NCI-H2107 treated with DMSO at 0.1 percent for 48 hours (cell line): ENCODE data around the gene TBC1D19.

Experiments used
- DNase-seq: peaks from one replicate; lab custom pipeline; 2025; ENCODE audit not compliant: unreplicated experiment; lab: John Stamatoyannopoulos, UW

TBC1D19 gene

GRCh38 chr4:26729027-26729426 is 145.1 kb downstream of the TBC1D19 start:
- no peak for DNase-seq

GRCh38 chr4:26729547-26729946 is 145.7 kb downstream of the TBC1D19 start:
- DNase-seq = no peak

- DNase-seq = no peak
Measured at GRCh38 chr4:26731351-26732035, 147.6 kb downstream of the TBC1D19 start.

GRCh38 chr4:26732356-26732755 is 148.5 kb downstream of the TBC1D19 start:
- DNase-seq = no peak

GRCh38 chr4:26736621-26737020 is 152.7 kb downstream of the TBC1D19 start:
- DNase-seq = no peak

GRCh38 chr4:26737385-26737784 is 153.5 kb downstream of the TBC1D19 start:
- no peak for DNase-seq

GRCh38 chr4:26741491-26741871 is 157.6 kb downstream of the TBC1D19 start:
- DNase-seq = no peak

GRCh38 chr4:26746802-26747213 is 162.9 kb downstream of the TBC1D19 start:
- DNase-seq = no peak

GRCh38 chr4:26748811-26749210 is 164.9 kb downstream of the TBC1D19 start:
- no peak for DNase-seq

GRCh38 chr4:26749867-26750266 is 166.0 kb downstream of the TBC1D19 start:
- no peak for DNase-seq

- no peak for DNase-seq
Measured at GRCh38 chr4:26751004-26751403, 167.1 kb downstream of the TBC1D19 start.

GRCh38 chr4:26751838-26752237 is 168.0 kb downstream of the TBC1D19 start:
- DNase-seq = no peak

GRCh38 chr4:26753187-26753586 is 169.3 kb downstream of the TBC1D19 start:
- no peak for DNase-seq

- DNase-seq = no peak
Measured at GRCh38 chr4:26753617-26754016, 169.7 kb downstream of the TBC1D19 start.

GRCh38 chr4:26757751-26758150 is 173.9 kb downstream of the TBC1D19 start:
- no peak for DNase-seq

- no peak for DNase-seq
Measured at GRCh38 chr4:26758899-26759298, 175.0 kb downstream of the TBC1D19 start.

GRCh38 chr4:26762650-26763049 is 178.8 kb downstream of the TBC1D19 start:
- no peak for DNase-seq

- no peak for DNase-seq
Measured at GRCh38 chr4:26763063-26763462, 179.2 kb downstream of the TBC1D19 start.

- DNase-seq = no peak
Measured at GRCh38 chr4:26763648-26764047, 179.8 kb downstream of the TBC1D19 start.

- no peak for DNase-seq
Measured at GRCh38 chr4:26764231-26764630, 180.3 kb downstream of the TBC1D19 start.

- no peak for DNase-seq
Measured at GRCh38 chr4:26765515-26765914, 181.6 kb downstream of the TBC1D19 start.

- DNase-seq = no peak
Measured at GRCh38 chr4:26766141-26766540, 182.3 kb downstream of the TBC1D19 start.
